Neutrophil (primary cell): ENCODE results near the gene PDGFD.

ENCODE experiments used
- H3K27ac ChIP-seq: fragments of 200-600 bp; sonication (generic); 2 replicates; pipeline ENCODE4 v1.5.1; 2016; ENCODE audit warnings: mild to moderate bottlenecking, moderate library complexity
- H3K27me3 ChIP-seq: fragments of 200-600 bp; sonication (generic); 2 replicates; pipeline ENCODE4 v1.6.0; 2016; ENCODE audit warnings: mild to moderate bottlenecking
- H3K36me3 ChIP-seq: fragments of 200-600 bp; sonication (generic); 2 replicates; pipeline ENCODE4 v1.5.1; 2017
- H3K4me1 ChIP-seq, 2 experiments: fragments of 200-600 bp in 1 of 2; sonication (generic) in 1 of 2; 1 replicate in 1 of 2; 2 replicates in 1 of 2; pipeline versions ENCODE4 v1.5.1 to v1.6.1; 2013 to 2016; ENCODE audit warnings: low read depth in 1 of 2, low read length in 1 of 2, mild to moderate bottlenecking in 1 of 2, moderate library complexity in 1 of 2; ENCODE audit not compliant: control insufficient read depth in 1 of 2, insufficient read depth in 1 of 2
- H3K4me3 ChIP-seq, 2 experiments: fragments of 200-600 bp in 1 of 2; sonication (generic) in 1 of 2; 1 replicate in 1 of 2; 2 replicates in 1 of 2; pipeline ENCODE4 v1.5.1; 2013 to 2016; ENCODE audit warnings: low read depth in 1 of 2, low read length in 1 of 2, mild to moderate bottlenecking in 1 of 2, moderate library complexity in 1 of 2
- H3K9me3 ChIP-seq: fragments of 200-600 bp; sonication (generic); 2 replicates; pipeline ENCODE4 v1.5.1; 2016
- CTCF ChIP-seq: fragments of 200-600 bp; sonication (generic); IDR thresholded peaks from 2 replicates; pipeline ENCODE4 v1.5.1; 2016; ENCODE audit warnings: antibody characterized with exemption

The PDGFD gene

GRCh38 chr11:104046331-104046730 lies 117.6 kb downstream of the PDGFD start:
- TF ChIP-seq CTCF, result no peak
- Histone ChIP-seq H3K9me3 (no peaks in the 10 kb centered on the region), H3K4me1 (no peaks in the 10 kb centered on the region), H3K4me3 (no peak overlapping the region), H3K36me3 (no peaks in the 10 kb centered on the region), H3K27ac (no peak overlapping the region), H3K27me3 (no peaks in the 10 kb centered on the region)

DNA sequence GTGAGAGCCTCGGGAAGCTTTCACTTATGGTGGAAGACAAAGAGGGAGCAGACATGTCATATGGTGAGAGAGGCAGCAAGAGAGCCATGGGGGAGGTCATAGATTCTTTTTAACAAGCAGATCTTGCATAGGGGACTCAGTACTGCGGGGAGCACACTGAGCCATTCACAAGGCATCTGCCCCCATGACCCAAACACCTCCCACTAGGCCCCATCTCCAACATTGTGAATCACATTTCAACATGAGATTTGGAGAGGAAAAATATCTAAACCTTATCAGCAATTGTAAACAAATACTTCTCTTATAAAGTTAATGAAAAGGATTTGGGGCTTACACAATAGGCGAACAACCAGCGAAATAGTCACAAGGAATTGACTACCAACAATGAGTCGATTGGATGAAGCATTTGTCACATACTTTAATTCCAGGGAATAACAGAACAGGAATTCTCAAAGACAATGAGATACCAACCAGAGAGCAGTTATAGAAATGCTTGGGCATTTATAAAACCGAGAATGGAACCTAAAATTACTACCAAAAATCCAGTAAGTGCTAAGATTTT lies 120.2 kb downstream of the PDGFD start:
- no peak for TF ChIP-seq CTCF

GRCh38 chr11:104043142-104043541 lies 120.8 kb downstream of the PDGFD start:
- Histone ChIP-seq H3K36me3 (no peaks in the 10 kb centered on the region), H3K27ac (no peak overlapping the region), H3K4me3 (no peak overlapping the region), H3K27me3 (no peaks in the 10 kb centered on the region), H3K4me1 (no peaks in the 10 kb centered on the region), H3K9me3 (no peaks in the 10 kb centered on the region)
- TF ChIP-seq CTCF, result no peak

More for the DNA sequence above, 120.2 kb downstream of the PDGFD start:
- Histone ChIP-seq H3K27me3 (no peaks in the 10 kb centered on the region), H3K27ac (no peak overlapping the region), H3K4me3 (no peak overlapping the region), H3K36me3 (no peaks in the 10 kb centered on the region), H3K4me1 (no peaks in the 10 kb centered on the region), H3K9me3 (no peaks in the 10 kb centered on the region)

DNA sequence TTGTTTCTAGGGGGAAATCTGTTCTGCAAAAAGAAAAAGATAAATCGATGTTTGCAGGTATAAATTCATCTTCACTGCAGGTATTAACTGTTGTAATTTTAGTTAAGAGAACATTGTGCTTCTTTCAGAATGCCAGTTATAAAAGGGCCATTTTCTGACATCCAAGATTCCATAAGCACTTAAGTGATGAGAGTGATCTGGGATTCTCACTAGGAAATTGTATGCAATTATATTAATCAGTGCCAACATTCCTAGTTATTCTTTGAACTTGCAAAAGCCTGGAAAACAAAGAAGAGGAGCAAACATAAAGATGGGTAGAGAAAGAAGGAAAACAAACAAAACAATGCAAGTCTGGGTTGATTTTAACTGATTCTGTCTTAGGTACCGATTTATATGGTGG lies 122.2 kb downstream of the PDGFD start:
- Histone ChIP-seq H3K4me3 (no peak overlapping the region), H3K27me3 (no peaks in the 10 kb centered on the region), H3K4me1 (no peaks in the 10 kb centered on the region), H3K27ac (no peak overlapping the region), H3K9me3 (no peaks in the 10 kb centered on the region), H3K36me3 (no peaks in the 10 kb centered on the region)
- no peak for TF ChIP-seq CTCF

DNA sequence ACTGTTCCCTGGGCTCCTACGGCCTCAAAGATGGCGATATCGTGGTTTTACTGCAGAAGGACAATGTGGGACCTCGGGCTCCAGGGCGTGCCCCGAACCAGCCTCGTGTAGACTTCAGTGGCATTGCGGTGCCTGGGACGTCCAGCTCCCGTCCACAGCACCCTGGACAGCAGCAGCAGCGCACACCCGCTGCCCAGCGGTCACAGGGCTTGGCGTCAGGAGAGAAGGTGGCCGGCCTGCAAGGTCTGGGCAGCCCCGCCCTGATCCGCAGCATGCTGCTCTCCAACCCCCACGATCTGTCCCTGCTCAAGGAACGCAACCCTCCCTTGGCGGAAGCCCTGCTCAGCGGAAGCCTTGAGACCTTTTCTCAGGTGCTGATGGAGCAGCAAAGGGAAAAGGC lies 127.0 kb downstream of the PDGFD start:
- TF ChIP-seq CTCF, result no peak
- no peak overlapping the region for H3K27ac ChIP-seq
- no peak overlapping the region for H3K4me3 ChIP-seq

GRCh38 chr11:104036588-104036987 lies 127.4 kb downstream of the PDGFD start, which contains the start of gene DDI1:
Gene DDI1, plus strand, starts transcription at chr11:104036640. Its CDS starts 183 bp downstream, at chr11:104036823.
- no peak within 1 kb of the TSS for H3K4me3 ChIP-seq
- no peak for TF ChIP-seq CTCF
- no peak within 1 kb of the TSS for H3K27ac ChIP-seq
- no peaks in the 10 kb centered on the region for H3K4me1 ChIP-seq
- H3K9me3 ChIP-seq, result no peaks in the 10 kb centered on the region
- no peaks in the 10 kb centered on the region for H3K27me3 ChIP-seq
- H3K36me3 ChIP-seq, result no peaks in the 10 kb centered on the region

More for the DNA sequence above, 127.0 kb downstream of the PDGFD start:
- Histone ChIP-seq H3K27me3 (no peaks in the 10 kb centered on the region), H3K36me3 (no peaks in the 10 kb centered on the region), H3K9me3 (no peaks in the 10 kb centered on the region), H3K4me1 (no peaks in the 10 kb centered on the region)
